Hematopoietic multipotent progenitor cell treated with erythropoietin and hydrocortisone succinate and interleukin-3 and kit ligand, for 6 days (in vitro differentiated cells): ENCODE data around the gene P4HTM.

ENCODE experiments used
- DNase-seq: peaks from one replicate; pipeline ENCODE4 v3.0.0-alpha.2; 2015

Gene P4HTM, protein sequence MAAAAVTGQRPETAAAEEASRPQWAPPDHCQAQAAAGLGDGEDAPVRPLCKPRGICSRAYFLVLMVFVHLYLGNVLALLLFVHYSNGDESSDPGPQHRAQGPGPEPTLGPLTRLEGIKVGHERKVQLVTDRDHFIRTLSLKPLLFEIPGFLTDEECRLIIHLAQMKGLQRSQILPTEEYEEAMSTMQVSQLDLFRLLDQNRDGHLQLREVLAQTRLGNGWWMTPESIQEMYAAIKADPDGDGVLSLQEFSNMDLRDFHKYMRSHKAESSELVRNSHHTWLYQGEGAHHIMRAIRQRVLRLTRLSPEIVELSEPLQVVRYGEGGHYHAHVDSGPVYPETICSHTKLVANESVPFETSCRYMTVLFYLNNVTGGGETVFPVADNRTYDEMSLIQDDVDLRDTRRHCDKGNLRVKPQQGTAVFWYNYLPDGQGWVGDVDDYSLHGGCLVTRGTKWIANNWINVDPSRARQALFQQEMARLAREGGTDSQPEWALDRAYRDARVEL

GRCh38 chr3:48989796-48990635 is at the start of gene P4HTM:
TSS of gene P4HTM (plus strand) at chr3:48990241. CDS start at chr3:48990257, 16 bp downstream.
- DNase-seq, result peak; percentile 92

DNA sequence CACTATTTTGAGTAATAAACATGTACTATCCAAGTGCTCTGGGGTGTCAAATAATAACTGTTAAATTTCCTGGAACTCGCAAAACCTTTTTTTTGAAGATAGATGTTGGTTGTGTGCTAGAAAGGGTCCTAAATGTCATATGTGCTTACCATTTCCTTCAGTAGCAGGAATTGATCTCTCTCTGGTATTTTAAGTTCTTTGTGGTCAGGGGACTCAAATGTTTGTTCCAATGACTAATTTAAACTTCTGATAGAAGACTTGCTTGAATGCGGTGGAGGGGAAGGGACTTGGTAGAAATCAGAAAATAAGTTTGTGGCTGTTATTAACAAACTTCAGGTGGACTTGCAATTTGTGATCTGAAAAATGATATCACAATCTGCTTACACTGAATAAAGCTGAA is 44.6 kb upstream of the P4HTM start:
- DNase-seq, result no peak

DNA sequence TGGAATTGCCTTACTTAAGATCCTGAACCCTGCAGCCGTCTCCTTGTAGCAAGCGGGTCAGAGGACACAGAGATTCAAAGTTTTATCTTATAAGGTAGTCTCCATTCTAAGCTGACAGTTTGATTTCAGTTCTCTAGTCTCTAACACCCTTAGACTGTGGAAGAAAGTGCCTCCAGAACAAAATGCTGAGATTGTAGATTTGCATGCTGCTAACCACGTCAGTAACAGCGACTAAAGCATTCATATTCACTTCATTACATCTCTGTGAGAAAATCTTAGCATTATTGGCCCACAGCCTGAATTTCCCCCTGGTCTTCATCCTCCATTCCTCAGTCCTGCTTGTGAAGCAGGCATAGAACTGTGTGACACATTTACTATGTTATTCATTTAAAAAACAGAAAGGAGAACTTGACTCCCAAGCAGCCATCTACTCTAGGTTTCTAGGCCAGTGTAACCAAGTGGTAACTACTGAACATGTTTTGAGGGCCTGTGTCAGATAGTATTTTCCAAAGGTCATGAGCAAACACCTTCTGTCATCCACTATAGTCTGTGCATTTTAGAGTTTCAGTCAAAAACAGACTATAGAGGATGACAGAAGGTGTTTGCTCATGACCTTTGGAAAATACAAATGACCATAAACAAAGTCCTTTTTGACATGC is 44.0 kb upstream of the P4HTM start:
- DNase-seq, result no peak

- DNase-seq, result no peak
Observed at GRCh38 chr3:48949376-48949717, 40.7 kb upstream of the P4HTM start.

DNA sequence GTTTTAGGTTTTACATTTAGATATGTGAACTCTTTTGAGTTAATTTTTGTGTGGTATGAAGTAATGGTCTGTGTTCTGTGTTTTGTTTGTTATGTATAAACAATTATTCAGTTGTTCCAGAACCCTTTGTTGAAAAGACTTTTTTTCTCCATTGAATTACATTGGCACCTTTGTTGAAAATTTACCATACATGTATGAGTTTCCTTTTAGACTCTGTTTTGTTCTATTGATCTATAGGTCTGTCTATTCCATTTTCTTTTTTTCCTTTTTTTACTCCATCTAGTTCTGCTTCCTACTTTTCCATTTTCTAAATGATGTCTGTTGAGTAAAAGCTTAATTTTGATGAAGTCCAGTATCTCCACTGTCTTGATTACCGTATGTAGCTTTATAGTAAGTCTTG is 40.0 kb upstream of the P4HTM start:
- no peak for DNase-seq

DNA sequence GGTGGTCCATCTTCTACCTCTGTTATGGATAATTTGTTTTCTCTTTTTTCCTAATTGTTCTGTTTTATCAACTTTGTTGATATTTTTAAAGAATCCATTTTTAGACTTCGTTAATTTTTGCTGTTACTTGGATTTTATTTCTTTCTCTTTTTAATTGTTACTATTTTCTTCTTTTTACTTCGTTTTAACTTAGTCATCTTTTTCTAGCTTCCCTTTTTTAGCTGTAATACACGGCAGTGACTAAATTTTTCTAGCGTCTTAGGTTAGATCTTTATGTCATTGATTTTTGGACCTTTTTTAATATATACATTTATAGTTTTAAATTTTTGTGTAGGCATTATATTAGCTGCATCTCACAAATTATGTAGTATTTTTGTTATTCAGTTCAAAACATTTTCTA is 38.3 kb upstream of the P4HTM start:
- DNase-seq, result no peak

- peak; percentile 51 for DNase-seq
Observed at GRCh38 chr3:48952510-48953118, 37.4 kb upstream of the P4HTM start.

DNA sequence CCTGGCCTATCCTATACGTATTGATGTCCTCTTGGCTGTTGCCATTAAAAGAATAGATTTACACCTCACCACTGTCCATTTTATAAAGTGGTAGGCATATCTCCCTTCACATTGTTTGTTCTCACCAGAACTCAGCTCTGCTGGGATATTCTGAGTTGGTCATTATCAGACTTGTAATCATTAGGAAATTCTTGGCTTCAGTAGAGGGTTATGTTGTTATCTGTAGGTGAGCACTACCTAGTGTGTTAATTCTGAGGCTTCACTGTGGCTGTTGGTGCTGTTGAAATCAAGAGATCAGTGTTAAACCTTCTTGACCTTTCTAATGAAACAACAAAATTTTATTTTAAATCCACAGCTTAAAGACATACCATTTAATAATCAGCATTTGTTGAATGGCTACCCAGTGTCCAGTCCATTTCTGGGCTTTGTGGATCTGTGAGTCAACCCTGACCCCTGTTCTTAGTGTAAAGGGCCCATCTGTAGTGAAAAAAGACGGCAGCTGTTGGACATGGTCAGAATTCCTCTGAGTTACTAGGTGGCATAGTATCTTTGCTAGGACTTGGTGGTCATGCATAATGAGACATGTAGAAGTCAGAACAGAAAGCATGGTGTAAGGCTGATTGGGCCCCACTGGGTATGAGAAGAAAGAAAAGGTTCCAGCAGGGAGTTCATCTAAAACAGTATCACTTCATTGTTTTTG is 32.9 kb upstream of the P4HTM start:
- no peak for DNase-seq

GRCh38 chr3:48960841-48961413 is 29.1 kb upstream of the P4HTM start:
- DNase-seq, result no peak

DNA sequence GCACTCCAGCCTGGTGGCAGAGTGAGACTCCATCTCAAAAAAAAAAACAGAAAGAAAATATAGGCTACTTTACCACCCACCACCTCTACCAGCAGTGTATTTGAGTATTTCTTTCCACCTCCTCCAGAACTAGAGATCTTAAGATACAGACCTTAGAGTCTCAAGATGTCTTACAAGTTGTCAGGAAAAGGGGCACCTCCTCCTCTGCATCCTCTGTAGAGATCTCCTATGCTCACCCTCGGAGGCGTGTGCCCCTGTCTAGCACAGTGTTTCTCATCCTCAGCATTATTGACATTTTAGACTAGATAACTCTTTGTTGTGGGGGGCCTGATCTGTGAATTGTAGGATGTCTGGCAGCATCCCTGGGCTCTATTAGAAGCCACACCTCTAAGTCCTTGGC is 27.7 kb upstream of the P4HTM start:
- DNase-seq, result no peak

DNA sequence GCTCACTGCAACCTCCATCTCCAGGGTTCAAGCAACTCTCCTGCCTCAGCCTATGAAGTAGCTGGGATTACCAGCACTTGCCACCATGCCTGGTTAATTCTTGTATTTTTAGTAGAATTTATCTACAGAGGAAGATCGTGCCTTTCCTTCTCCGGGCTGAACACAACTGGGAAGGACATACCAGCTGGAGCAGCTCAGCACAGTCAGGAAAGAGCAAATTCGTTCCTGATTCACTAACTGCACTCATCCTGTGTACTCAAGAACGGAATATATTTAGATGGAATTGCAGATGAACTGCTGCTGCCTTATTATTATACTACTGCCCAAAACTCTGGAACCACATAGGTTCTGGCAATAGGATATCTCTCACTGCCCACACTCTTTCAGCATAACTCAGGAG is 27.1 kb upstream of the P4HTM start:
- no peak for DNase-seq

DNA sequence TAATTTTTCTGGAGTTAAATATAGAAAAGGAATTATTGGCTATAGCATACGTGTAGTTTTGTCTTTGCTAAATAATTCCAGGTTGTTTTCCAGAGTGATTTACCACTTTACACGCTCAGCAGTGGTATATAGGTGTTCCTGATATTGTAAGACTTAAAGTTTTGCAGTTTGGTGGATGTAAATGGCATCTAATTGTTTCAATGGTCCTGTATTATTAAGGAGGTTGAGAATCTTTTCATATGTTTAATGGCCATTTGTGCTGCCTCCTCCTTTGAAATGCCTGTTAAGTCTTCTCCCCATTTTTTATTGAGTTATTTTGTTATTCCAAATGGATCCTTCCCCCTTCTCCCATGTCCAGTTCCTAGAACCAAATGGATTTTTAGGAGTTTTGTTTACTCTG is 26.4 kb upstream of the P4HTM start:
- no peak for DNase-seq

- DNase-seq, result no peak
Observed at GRCh38 chr3:48966367-48966766, 23.7 kb upstream of the P4HTM start.

DNA sequence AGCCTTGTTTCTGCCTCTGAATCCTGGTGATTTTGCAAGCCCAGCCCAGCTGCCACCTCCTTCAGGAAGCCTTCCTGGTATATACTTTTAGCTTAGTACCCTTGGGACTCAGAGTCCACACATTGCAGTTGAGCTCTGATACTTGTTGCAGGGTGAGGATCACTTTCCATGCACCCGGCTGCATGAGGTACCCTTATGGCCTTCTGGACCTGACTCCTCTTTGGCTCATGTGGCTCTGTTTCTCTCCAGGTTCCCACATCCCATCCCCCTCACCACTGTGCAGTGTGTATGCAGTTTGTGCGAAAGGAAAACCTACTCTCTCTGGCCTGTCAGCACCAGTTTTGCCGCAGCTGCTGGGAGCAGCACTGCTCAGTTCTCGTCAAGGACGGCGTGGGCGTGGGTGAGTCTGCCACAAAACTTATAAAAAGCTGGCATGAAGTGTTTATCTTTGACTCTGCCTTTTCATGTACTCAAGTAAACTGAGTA is 23.1 kb upstream of the P4HTM start:
- DNase-seq, result no peak

GRCh38 chr3:48970586-48970985 is 19.5 kb upstream of the P4HTM start:
- no peak for DNase-seq

DNA sequence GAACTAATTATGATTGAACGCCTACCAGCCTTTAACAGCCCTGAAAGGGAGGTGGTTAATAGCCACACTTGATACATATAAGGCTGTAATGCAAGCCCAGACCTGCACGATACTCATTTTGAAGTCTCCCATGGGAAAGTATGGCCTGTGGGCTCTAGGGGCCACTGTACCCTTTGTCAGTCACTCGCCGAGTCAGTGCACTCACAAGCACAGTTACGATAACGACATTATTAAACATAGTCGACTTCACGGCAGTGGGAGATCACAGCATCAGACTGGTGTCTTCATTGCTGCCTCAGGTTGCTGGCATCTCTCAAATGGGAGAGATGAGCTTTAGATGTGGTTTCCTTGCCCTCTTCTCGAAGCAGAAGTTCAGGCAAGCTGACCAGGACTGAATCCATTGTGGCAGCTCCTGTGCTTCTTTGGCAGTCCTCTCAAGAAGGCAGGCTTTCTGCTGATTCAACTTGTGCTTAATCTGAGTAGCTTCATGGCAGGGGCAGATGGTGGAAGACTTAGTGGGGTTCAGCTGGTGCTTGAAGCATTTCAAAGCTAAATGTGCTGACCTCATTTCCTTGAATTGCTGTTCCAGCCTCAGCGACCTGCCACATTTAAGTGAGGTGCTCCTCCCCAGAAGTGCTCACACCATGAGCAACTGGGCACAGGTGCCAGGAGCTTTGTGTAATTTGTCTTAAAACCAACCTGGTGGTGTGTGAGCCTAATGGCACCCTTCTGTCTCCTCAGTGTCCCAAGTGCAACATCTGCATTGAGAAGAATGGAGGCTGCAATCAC is 15.8 kb upstream of the P4HTM start:
- no peak for DNase-seq

DNA sequence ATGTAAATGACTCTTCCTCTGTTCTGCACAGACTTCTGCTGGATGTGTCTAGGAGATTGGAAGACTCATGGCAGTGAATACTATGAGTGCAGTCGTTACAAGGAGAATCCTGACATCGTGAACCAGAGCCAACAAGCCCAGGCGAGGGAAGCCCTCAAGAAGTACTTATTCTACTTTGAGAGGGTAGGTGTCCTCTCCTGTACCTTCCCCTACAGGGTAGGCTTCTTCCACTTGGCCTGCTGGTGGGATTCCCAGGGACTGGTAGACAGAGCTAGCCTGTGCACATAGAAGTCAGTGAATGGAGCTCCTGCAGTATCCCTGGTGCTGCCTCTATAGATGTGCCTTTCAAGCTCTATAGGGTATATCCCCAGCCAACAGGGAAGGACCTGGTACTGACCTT is 10.6 kb upstream of the P4HTM start:
- DNase-seq, result no peak

- no peak for DNase-seq
Observed at GRCh38 chr3:48980295-48980694, 9.7 kb upstream of the P4HTM start.

DNA sequence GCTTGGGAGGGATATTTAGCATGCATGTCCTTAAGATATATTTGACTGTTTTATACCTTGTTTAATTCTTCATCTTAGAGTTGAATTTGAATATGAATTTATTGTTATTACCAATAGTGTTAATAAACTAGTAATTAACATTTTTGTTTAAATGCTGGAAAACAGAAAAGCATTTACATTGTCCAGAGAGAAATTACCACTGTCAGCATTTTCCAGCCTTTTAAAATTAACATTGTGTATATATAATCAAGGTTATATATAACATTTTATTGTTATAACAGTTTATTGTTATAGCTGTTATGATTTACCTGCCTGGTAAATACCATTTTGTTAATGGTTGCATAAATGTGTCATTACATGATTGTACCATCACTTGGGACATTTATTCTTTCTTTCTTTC is 8.0 kb upstream of the P4HTM start:
- DNase-seq, result no peak

- DNase-seq, result no peak
Observed at GRCh38 chr3:48982686-48983085, 7.4 kb upstream of the P4HTM start.

DNA sequence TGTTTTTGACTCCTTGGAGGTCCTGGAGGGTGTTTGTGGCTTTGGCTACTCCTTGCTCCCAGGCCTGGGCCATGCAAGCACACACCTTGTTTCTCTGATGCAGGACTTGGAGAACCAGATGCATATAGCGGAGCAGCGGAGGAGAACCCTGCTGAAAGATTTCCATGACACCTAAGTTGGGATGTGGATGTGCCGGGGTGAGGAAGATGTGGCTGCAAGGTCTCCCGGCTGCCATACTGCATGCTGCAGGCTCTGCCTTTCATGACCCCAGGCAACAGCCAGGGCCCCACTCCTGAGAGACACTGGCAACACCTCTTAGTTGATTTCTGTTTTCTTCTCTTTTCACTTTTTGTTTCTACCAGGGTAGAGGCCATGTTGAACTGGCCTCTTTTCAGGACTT is 6.9 kb upstream of the P4HTM start:
- DNase-seq, result no peak
